ENCODE results near the gene BCO2.
A peak's percentile ranks its signal among the peaks of the same experiment; 100 is the strongest.

BCO2 gene

GRCh38 chr11:112219476-112220232, 44.3 kb downstream of the BCO2 start:
- DNase-seq = peak; percentile 64

- DNase-seq = no peak
These were observed 46.0 kb downstream of the BCO2 start for GRCh38 chr11:112221274-112221835.

GRCh38 chr11:112222303-112222702, 47.0 kb downstream of the BCO2 start:
- DNase-seq = no peak

- no peak for DNase-seq
These were observed 47.8 kb downstream of the BCO2 start for GRCh38 chr11:112223121-112223520.

GRCh38 chr11:112223754-112224532, 48.6 kb downstream of the BCO2 start:
- DNase-seq = no peak

GRCh38 chr11:112225753-112226061, 50.4 kb downstream of the BCO2 start:
- DNase-seq = no peak

- DNase-seq = peak; percentile 87
These were observed 50.9 kb downstream of the BCO2 start, which contains the start of gene PTS for GRCh38 chr11:112226062-112226830. TSS of gene PTS (plus strand) at chr11:112226428. CDS start at chr11:112226444, 16 bp downstream.

GRCh38 chr11:112226831-112227401, 51.6 kb downstream of the BCO2 start:
- no peak for DNase-seq

GRCh38 chr11:112227471-112227870, 52.2 kb downstream of the BCO2 start:
- DNase-seq = no peak

- DNase-seq = no peak
These were observed 53.4 kb downstream of the BCO2 start for GRCh38 chr11:112228706-112229105.

GRCh38 chr11:112229159-112229558, 53.8 kb downstream of the BCO2 start:
- no peak for DNase-seq

- no peak for DNase-seq
These were observed 54.6 kb downstream of the BCO2 start for GRCh38 chr11:112229746-112230433.

GRCh38 chr11:112231952-112232351, 56.6 kb downstream of the BCO2 start:
- no peak for DNase-seq

GRCh38 chr11:112235750-112236390, 60.6 kb downstream of the BCO2 start:
- DNase-seq = no peak

GRCh38 chr11:112237451-112237850, 62.1 kb downstream of the BCO2 start:
- no peak for DNase-seq

- DNase-seq = no peak
These were observed 62.7 kb downstream of the BCO2 start for GRCh38 chr11:112238041-112238440.

- no peak for DNase-seq
These were observed 66.2 kb downstream of the BCO2 start for GRCh38 chr11:112241486-112241885.

- no peak for DNase-seq
These were observed 71.9 kb downstream of the BCO2 start for GRCh38 chr11:112247201-112247600.

- DNase-seq = no peak
These were observed 72.9 kb downstream of the BCO2 start for GRCh38 chr11:112248201-112248600.

- no peak for DNase-seq
These were observed 74.7 kb downstream of the BCO2 start for GRCh38 chr11:112249871-112250610.

Measured in central memory CD4-positive, alpha-beta T cell (primary cell).